NCI-H1105 treated with DMSO at 0.1 percent for 48 hours (cell line): Measurements from ENCODE around the gene MNAT1.
"Not testable (repeated sequence)": the region's sequence is repeated elsewhere in the genome, so short reads cannot be mapped to it uniquely, and the experiment has no call there.

Experiments used
- DNase-seq: peaks from one replicate; lab custom pipeline; 2025; lab: John Stamatoyannopoulos, UW

The MNAT1 gene

GRCh38 chr14:60738843-60739508 is 4.4 kb downstream of the MNAT1 start:
- no peak for DNase-seq

- no peak for DNase-seq
Observed at GRCh38 chr14:60744566-60744965, 10.0 kb downstream of the MNAT1 start.

- DNase-seq = no peak
Observed at GRCh38 chr14:60753264-60754119, 18.9 kb downstream of the MNAT1 start.

- DNase-seq = no peak
Observed at GRCh38 chr14:60756847-60757246, 22.3 kb downstream of the MNAT1 start.

- DNase-seq = peak; percentile 7
Observed at GRCh38 chr14:60757567-60758002, 23.0 kb downstream of the MNAT1 start.

- DNase-seq = peak; percentile 73
Observed at GRCh38 chr14:60758885-60759284, 24.3 kb downstream of the MNAT1 start.

- DNase-seq = no peak
Observed at GRCh38 chr14:60760209-60760608, 25.6 kb downstream of the MNAT1 start.

GRCh38 chr14:60760644-60761364 is 26.2 kb downstream of the MNAT1 start:
- DNase-seq = peak; percentile 97

GRCh38 chr14:60768602-60769001 is 34.0 kb downstream of the MNAT1 start:
- no peak for DNase-seq

- DNase-seq = no peak
Observed at GRCh38 chr14:60771117-60771516, 36.6 kb downstream of the MNAT1 start.

- DNase-seq = no peak
Observed at GRCh38 chr14:60773558-60773957, 39.0 kb downstream of the MNAT1 start.

- DNase-seq = no peak
Observed at GRCh38 chr14:60775296-60775695, 40.7 kb downstream of the MNAT1 start.

- no peak for DNase-seq
Observed at GRCh38 chr14:60777856-60778578, 43.5 kb downstream of the MNAT1 start.

GRCh38 chr14:60779745-60780514 is 45.4 kb downstream of the MNAT1 start:
- DNase-seq = not testable (repeated sequence)

GRCh38 chr14:60780558-60780957 is 46.0 kb downstream of the MNAT1 start:
- not testable (repeated sequence) for DNase-seq

GRCh38 chr14:60786905-60787304 is 52.3 kb downstream of the MNAT1 start:
- no peak for DNase-seq

GRCh38 chr14:60789656-60790055 is 55.1 kb downstream of the MNAT1 start:
- no peak for DNase-seq

- no peak for DNase-seq
Observed at GRCh38 chr14:60790850-60791249, 56.3 kb downstream of the MNAT1 start.

GRCh38 chr14:60796434-60796833 is 61.9 kb downstream of the MNAT1 start:
- DNase-seq = no peak

GRCh38 chr14:60800409-60800808 is 65.8 kb downstream of the MNAT1 start:
- no peak for DNase-seq

GRCh38 chr14:60803871-60804270 is 69.3 kb downstream of the MNAT1 start:
- DNase-seq = no peak
